Peyer's patch (tissue), 4 donors: Measurements from ENCODE around the gene TOM1L2. TPM values are rescaled to one million over a fixed set of nuclear protein-coding genes. Genes with fewer than 3 reads are reported as not detected.

Source experiments
- DNase-seq, 3 donors: peaks; one replicate each; pipeline ENCODE4 v3.0.0-alpha.2; 2017 to 2019
- H3K27ac ChIP-seq, 4 donors: fragments of 200-600 bp; sonication (generic); one replicate each; pipeline ENCODE4 v1.5.1; 2016 to 2019
- H3K27me3 ChIP-seq, 2 donors: fragments of 200-600 bp; sonication (generic); one replicate each; pipeline ENCODE4 v1.5.1; 2019
- H3K36me3 ChIP-seq, 3 donors: fragments of 200-600 bp; sonication (generic); one replicate each; pipeline ENCODE4 v1.5.1; 2016 to 2019
- H3K4me1 ChIP-seq, 4 donors: fragments of 200-600 bp; sonication (generic); one replicate each; pipeline ENCODE4 v1.5.1; 2016 to 2019
- H3K4me3 ChIP-seq, 4 donors: fragments of 200-600 bp; sonication (generic); 1 replicate in 3 of 4; 2 replicates in 1 of 4; pipeline ENCODE4 v1.5.1; 2016 to 2019; ENCODE audit warnings: mild to moderate bottlenecking in 1 of 4
- H3K9me3 ChIP-seq, 4 donors: fragments of 200-600 bp; sonication (generic); one replicate each; pipeline ENCODE4 v1.5.1; 2016 to 2019; ENCODE audit warnings: mild to moderate bottlenecking in 1 of 4
- POLR2A ChIP-seq, 2 donors: fragments of 450-650 bp; IDR thresholded peaks; one replicate each; pipeline ENCODE4 v1.5.1; 2017; ENCODE audit warnings: antibody characterized with exemption in 2 of 2, mild to moderate bottlenecking in 2 of 2, moderate library complexity in 2 of 2
- total RNA-seq, 4 donors: library from RNA; depleted of rRNA; stranded (reverse); fragments of >200 nt; gene quantifications; one replicate each; pipeline ENCODE4 v1.1.0, GENCODE V29; 2016
- TF ChIP-seq, protein P1 (sequence below), 6 experiments: fragments of 450-650 bp in 4 of 6; fragments of 200-600 bp in 2 of 6; sonication (generic) in 1 of 6; IDR thresholded peaks; one replicate each; pipeline ENCODE4 v1.5.1; 2017 to 2019; ENCODE audit warnings: antibody characterized with exemption in 6 of 6, mild to moderate bottlenecking in 3 of 6, moderate library complexity in 1 of 6

TOM1L2 gene
- total RNA-seq, 4 donors from 2014 or later = 49.5 to 74.8 (median 62.7) TPM

DNA sequence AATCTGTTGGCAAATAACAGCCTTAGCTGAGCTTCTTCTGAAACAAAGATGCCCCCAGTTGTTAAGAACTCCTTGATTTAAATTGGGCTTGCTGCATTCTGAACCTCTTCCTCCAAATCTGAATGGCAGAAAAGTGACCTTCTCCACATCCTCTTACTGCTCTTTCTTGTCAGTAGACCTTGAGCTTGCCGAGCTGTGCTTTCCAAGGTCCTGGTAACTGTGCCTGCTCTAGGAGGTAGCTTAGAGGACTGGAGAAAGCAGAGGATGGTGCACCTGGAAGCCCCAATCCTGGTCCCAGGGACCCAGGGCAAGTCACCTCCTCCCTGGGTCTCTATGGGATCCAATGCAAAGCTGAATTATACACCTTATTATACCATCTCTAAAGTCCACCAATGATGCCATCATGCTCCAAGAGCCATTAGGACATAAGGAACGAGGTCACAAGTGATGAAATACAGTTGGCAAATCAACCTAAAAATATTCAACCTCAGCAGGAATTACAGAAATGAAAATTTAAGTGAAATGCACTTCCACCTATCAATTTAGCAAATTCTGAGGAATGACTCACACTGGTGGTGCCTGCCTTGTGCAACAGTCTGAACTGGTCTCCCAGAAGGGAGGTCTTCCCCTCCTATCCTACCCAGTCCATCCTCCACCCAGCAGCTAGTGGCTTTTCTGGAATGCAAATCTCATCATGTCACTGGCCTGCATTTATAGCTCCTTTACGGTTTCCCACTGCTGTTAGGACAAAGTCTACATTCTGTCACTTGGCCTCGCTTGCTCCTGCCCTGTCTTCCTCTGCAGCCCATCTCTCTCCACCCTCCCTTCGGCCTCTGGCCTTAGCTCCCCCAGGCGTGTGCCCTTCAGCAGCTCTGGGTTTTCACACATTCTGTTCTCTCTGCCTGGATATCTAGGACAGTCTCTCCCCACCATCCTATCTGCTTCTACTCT lies 36.6 kb downstream of the TOM1L2 start:
- TF ChIP-seq, protein P1, sequence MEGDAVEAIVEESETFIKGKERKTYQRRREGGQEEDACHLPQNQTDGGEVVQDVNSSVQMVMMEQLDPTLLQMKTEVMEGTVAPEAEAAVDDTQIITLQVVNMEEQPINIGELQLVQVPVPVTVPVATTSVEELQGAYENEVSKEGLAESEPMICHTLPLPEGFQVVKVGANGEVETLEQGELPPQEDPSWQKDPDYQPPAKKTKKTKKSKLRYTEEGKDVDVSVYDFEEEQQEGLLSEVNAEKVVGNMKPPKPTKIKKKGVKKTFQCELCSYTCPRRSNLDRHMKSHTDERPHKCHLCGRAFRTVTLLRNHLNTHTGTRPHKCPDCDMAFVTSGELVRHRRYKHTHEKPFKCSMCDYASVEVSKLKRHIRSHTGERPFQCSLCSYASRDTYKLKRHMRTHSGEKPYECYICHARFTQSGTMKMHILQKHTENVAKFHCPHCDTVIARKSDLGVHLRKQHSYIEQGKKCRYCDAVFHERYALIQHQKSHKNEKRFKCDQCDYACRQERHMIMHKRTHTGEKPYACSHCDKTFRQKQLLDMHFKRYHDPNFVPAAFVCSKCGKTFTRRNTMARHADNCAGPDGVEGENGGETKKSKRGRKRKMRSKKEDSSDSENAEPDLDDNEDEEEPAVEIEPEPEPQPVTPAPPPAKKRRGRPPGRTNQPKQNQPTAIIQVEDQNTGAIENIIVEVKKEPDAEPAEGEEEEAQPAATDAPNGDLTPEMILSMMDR (IDR thresholded peaks at IDR 0.05) = no peak
- TF ChIP-seq POLR2A (IDR thresholded peaks at IDR 0.05) = no peak
- Histone ChIP-seq H3K27me3 (no peaks in the 10 kb centered on the region), H3K9me3 (no peaks in the 10 kb centered on the region), H3K4me3 (no peak overlapping the region), H3K27ac (peak overlapping the region in 2 of 4 donors; percentile 21 to 52), H3K4me1 (peaks cover 0 to 59% (median 2%) of the 10 kb centered on the region in 4 donors), H3K36me3 (no peaks in the 10 kb centered on the region)
- DNase-seq = peak in 2 of 3 donors; percentile 58 to 60

DNA sequence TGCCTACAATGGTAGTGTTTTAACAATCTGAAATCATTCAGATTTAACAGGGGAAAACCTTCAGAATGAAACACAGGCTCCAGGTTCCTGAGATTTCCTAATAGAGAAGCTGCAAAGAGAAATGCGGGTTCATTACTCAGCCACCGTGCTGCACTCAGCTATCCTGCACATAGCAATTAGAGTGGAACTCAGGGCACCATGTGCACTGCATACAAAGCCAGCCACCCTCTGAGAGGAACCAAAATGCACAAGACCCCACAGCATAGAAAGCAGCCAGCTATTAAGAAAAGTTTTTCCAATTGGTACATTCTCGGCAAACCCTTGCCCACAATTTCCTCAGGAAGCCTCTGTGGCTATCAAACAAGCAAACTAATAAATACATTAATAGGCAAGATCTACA lies 37.4 kb downstream of the TOM1L2 start:
- Histone ChIP-seq H3K36me3 (no peaks in the 10 kb centered on the region), H3K4me1 (peaks cover 0 to 58% (median 2%) of the 10 kb centered on the region in 4 donors), H3K4me3 (no peak overlapping the region), H3K27me3 (no peaks in the 10 kb centered on the region), H3K9me3 (no peaks in the 10 kb centered on the region), H3K27ac (peak overlapping the region in 1 of 4 donors; percentile 52)
- DNase-seq = peak in 1 of 3 donors; percentile 34
- TF ChIP-seq POLR2A (IDR thresholded peaks at IDR 0.05) = no peak
- TF ChIP-seq, protein P1 (IDR thresholded peaks at IDR 0.05) = no peak

DNA sequence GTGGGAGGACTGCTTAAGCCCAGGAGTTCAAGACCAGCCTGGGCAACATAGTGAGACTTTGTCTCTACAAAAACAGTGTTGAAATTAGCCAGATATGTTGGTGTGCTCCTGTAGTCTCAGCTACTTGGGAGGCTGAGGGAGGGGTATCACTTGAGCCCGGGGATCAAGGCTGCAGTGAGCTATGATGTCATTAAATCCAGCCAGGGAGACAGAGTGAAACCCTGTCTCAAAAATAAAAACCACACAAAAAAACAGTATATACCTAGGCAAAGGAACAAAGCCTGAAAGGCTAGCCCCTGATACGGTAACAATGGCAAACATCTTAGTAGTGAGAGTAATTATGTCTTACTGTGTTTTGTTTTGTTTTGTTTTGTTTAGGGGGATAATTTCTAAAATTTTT lies 38.0 kb downstream of the TOM1L2 start:
- Histone ChIP-seq H3K4me1 (peaks cover 0 to 58% (median 2%) of the 10 kb centered on the region in 4 donors), H3K27me3 (no peaks in the 10 kb centered on the region), H3K27ac (no peak overlapping the region), H3K36me3 (no peaks in the 10 kb centered on the region), H3K9me3 (no peaks in the 10 kb centered on the region), H3K4me3 (no peak overlapping the region)
- DNase-seq = peak in 1 of 3 donors; percentile 0
- TF ChIP-seq, protein P1 (IDR thresholded peaks at IDR 0.05) = no peak
- no peak for TF ChIP-seq POLR2A (IDR thresholded peaks at IDR 0.05)

DNA sequence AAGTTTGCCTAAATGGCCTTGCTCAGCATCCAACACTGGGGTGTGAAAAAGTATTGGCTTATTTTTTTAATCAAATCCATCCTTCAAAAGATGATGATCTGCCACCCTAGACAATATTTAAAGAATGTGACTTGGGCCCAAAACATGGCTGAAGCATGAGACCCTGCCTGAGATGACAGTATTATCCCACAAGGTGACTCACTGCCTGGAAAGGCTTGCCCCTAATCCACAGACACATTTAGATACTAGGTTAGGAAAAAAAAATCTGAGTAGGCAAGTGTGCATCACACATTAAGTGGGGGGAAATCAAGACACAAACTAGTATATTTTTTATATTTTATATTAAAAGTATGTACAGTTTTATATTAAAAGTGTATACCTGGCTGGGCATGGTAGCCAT lies 38.4 kb downstream of the TOM1L2 start:
- TF ChIP-seq POLR2A (IDR thresholded peaks at IDR 0.05) = no peak
- H3K27ac ChIP-seq = no peak overlapping the region
- no peak overlapping the region for H3K4me3 ChIP-seq
- no peaks in the 10 kb centered on the region for H3K27me3 ChIP-seq
- no peak for DNase-seq
- H3K36me3 ChIP-seq = no peaks in the 10 kb centered on the region
- H3K9me3 ChIP-seq = no peaks in the 10 kb centered on the region
- H3K4me1 ChIP-seq = peaks cover 0 to 54% (median 2%) of the 10 kb centered on the region in 4 donors

DNA sequence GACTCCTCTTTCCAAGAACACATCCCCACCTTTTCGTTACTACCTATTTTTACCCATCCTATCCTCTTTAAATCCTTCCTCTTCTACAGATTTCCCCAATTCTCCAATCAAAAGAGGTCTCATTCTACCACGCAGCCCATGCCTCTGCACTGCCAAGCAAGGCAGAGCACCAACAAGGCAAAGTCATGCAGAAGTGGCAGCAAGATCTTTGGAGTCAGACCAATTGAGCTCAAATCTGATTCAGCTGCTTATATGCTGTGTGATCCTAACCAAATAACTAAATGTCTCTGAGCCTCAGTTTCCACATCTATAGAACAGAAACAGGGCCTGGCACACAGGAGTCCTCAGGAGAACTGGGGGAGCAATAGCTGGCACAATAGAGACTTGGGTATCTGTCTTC lies 41.0 kb downstream of the TOM1L2 start:
- Histone ChIP-seq H3K36me3 (no peaks in the 10 kb centered on the region), H3K4me1 (peaks cover 0 to 30% (median 0%) of the 10 kb centered on the region in 4 donors), H3K27me3 (no peaks in the 10 kb centered on the region), H3K9me3 (no peaks in the 10 kb centered on the region), H3K4me3 (no peak overlapping the region), H3K27ac (no peak overlapping the region)
- peak in 1 of 3 donors; percentile 7 for DNase-seq
- TF ChIP-seq POLR2A (IDR thresholded peaks at IDR 0.05) = no peak
- TF ChIP-seq, protein P1 (IDR thresholded peaks at IDR 0.05) = no peak

DNA sequence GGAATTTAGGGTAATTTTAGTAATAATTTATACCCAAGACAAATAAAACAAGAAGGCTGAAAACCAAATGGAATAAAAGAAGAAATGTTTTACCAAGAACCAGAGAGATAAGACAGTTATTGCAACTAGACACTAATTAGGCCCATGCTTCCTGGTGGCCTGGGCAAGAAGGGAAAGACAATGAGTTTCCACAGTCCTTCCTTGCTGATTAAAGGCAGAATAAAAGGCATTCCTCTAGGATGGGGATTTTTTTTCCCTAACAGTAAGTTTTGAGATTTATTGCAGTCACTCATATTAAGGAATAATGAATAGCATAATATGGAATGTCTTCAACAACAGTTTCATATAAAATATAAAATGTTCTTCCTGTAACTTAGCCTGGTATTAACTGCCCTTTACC lies 41.5 kb downstream of the TOM1L2 start:
- Histone ChIP-seq H3K27me3 (no peaks in the 10 kb centered on the region), H3K36me3 (no peaks in the 10 kb centered on the region), H3K4me1 (peaks cover 0 to 25% (median 0%) of the 10 kb centered on the region in 4 donors), H3K27ac (no peak overlapping the region), H3K9me3 (no peaks in the 10 kb centered on the region), H3K4me3 (no peak overlapping the region)
- DNase-seq = no peak
- no peak for TF ChIP-seq POLR2A (IDR thresholded peaks at IDR 0.05)
- TF ChIP-seq, protein P1 (IDR thresholded peaks at IDR 0.05) = no peak
